OCI-LY7 (cell line): ENCODE data around the gene SLC41A3. TPM values are rescaled to one million over a fixed set of nuclear protein-coding genes. Genes with fewer than 3 reads are reported as not detected.

Experiments used
- BruUV-seq: library from RNA; stranded (reverse); fragments of 400-500 nt; replicated peaks from 2 replicates; lab custom pipeline; 2021; lab: Mats Ljungman, UMichigan
- CTCF ChIA-PET: fragments of 300-600 bp; sonication (Branson Sonifier 250); formaldehyde crosslinking; loops from one replicate; lab custom pipeline; 2022; ENCODE audit warnings: antibody characterized with exemption; ENCODE audit not compliant: unreplicated experiment; lab: Charles Lee
- POLR2A ChIA-PET: fragments of 300-600 bp; sonication (Branson Sonifier 250); formaldehyde crosslinking; loops from one replicate; lab custom pipeline; 2022; ENCODE audit warnings: antibody characterized with exemption; lab: Charles Lee
- DNase-seq: peaks from one replicate; pipeline ENCODE4 v3.0.0-alpha.2; 2015; ENCODE audit warnings: low spot score
- H2AFZ ChIP-seq: fragments of 200-600 bp; sonication (generic), shearing (Covaris generic); 2 replicates; pipeline ENCODE4 v1.6.1; 2014; ENCODE audit warnings: mild to moderate bottlenecking, antibody characterized with exemption, low read length, moderate library complexity
- H3K27ac ChIP-seq: fragments of 200-600 bp; sonication (generic); 2 replicates; pipeline ENCODE4 v1.5.1; 2014; ENCODE audit warnings: mixed run types, low read depth, mild to moderate bottlenecking, moderate library complexity, low read length, inconsistent platforms; ENCODE audit not compliant: poor library complexity, severe bottlenecking
- H3K36me3 ChIP-seq: fragments of 200-600 bp; sonication (generic); 2 replicates; pipeline ENCODE4 v1.6.1; 2014; ENCODE audit warnings: mild to moderate bottlenecking, antibody characterized with exemption, low read length, moderate library complexity, mixed read lengths; ENCODE audit not compliant: insufficient read depth
- H3K4me1 ChIP-seq: fragments of 200-600 bp; sonication (generic); 2 replicates; pipeline ENCODE4 v1.5.1; 2014; ENCODE audit warnings: mild to moderate bottlenecking, low read length; ENCODE audit not compliant: insufficient read depth, poor library complexity, severe bottlenecking
- H3K4me2 ChIP-seq: fragments of 200-600 bp; sonication (generic); 2 replicates; pipeline ENCODE4 v1.6.1; 2014; ENCODE audit warnings: mild to moderate bottlenecking, low read length
- H3K4me3 ChIP-seq: fragments of 200-600 bp; sonication (generic); 2 replicates; pipeline ENCODE4 v1.5.1; 2014; ENCODE audit warnings: mild to moderate bottlenecking, low read depth, low read length; ENCODE audit not compliant: poor library complexity, severe bottlenecking
- H3K79me2 ChIP-seq: fragments of 200-600 bp; sonication (generic); 2 replicates; pipeline ENCODE4 v1.6.1; 2016; ENCODE audit warnings: low read depth, mild to moderate bottlenecking, low read length, moderate library complexity, mixed read lengths; ENCODE audit not compliant: insufficient read depth
- H3K9me2 ChIP-seq: fragments of 200-600 bp; sonication (generic); 2 replicates; pipeline ENCODE4 v1.6.1; 2016; ENCODE audit warnings: mild to moderate bottlenecking, low read length, mixed read lengths; ENCODE audit not compliant: insufficient read depth
- H3K9me3 ChIP-seq: fragments of 200-600 bp; sonication (generic); 2 replicates; pipeline ENCODE4 v1.6.1; 2014; ENCODE audit warnings: mild to moderate bottlenecking, mixed run types, low read length, mixed read lengths
- H4K20me1 ChIP-seq: fragments of 200-600 bp; sonication (generic); 2 replicates; pipeline ENCODE4 v1.6.1; 2014; ENCODE audit warnings: mild to moderate bottlenecking, antibody characterized with exemption, low read length, moderate library complexity, mixed read lengths; ENCODE audit not compliant: insufficient read depth
- EZH2phosphoT487 ChIP-seq: fragments of 200-600 bp; sonication (generic); IDR thresholded peaks from 2 replicates; pipeline ENCODE4 v1.6.1; 2018; ENCODE audit warnings: low read depth, borderline replicate concordance, mild to moderate bottlenecking, mixed run types, antibody characterized with exemption, low read length, moderate library complexity, mixed read lengths
- intact Hi-C: fragments of 100-400 bp; cut with micrococcal nuclease; formaldehyde crosslinking; loops from one replicate; pipeline ENCODE4 v1.10.0; 2022; ENCODE audit not compliant: unreplicated experiment
- total RNA-seq, 2 experiments: library from RNA; depleted of rRNA in 1 of 2; stranded (reverse); fragments of >200 nt in 1 of 2; shearing (Covaris generic) in 1 of 2; gene quantifications; 2 replicates each; pipeline ENCODE4 v1.2.3, GENCODE V29; 2014 to 2022
- TF ChIP-seq, protein P1 (sequence below): fragments of 200-600 bp; sonication (generic); conservative IDR thresholded peaks from 2 replicates; pipeline ENCODE4 v1.5.1; 2014; ENCODE audit warnings: mild to moderate bottlenecking, antibody characterized with exemption, low read length, moderate library complexity, mixed read lengths

Gene SLC41A3
- total RNA-seq, 2 experiments from 2014 or later, result 31.9 to 35.9 TPM

- Histone ChIP-seq H3K36me3 (no peaks in the 10 kb centered on the region), H3K9me2 (no peaks in the 10 kb centered on the region), H3K27ac (no peak overlapping the region), H3K4me1 (no peaks in the 10 kb centered on the region), H3K79me2 (no peaks in the 10 kb centered on the region), H4K20me1 (no peaks in the 10 kb centered on the region), H3K4me2 (no peak overlapping the region), H2AFZ (no peak overlapping the region), H3K4me3 (no peak overlapping the region), H3K9me3 (no peaks in the 10 kb centered on the region)
- no peak for DNase-seq
- ChIA-PET CTCF (no interaction called here), POLR2A (no interaction called here)
- intact Hi-C loops, result no loop called here
- TF ChIP-seq, protein P1, sequence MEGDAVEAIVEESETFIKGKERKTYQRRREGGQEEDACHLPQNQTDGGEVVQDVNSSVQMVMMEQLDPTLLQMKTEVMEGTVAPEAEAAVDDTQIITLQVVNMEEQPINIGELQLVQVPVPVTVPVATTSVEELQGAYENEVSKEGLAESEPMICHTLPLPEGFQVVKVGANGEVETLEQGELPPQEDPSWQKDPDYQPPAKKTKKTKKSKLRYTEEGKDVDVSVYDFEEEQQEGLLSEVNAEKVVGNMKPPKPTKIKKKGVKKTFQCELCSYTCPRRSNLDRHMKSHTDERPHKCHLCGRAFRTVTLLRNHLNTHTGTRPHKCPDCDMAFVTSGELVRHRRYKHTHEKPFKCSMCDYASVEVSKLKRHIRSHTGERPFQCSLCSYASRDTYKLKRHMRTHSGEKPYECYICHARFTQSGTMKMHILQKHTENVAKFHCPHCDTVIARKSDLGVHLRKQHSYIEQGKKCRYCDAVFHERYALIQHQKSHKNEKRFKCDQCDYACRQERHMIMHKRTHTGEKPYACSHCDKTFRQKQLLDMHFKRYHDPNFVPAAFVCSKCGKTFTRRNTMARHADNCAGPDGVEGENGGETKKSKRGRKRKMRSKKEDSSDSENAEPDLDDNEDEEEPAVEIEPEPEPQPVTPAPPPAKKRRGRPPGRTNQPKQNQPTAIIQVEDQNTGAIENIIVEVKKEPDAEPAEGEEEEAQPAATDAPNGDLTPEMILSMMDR, result no peak
- no peak for TF ChIP-seq EZH2phosphoT487
- BruUV-seq, result no TSS peak
Measured at GRCh38 chr3:126056088-126056487, 27.8 kb downstream of the SLC41A3 start.

GRCh38 chr3:126054870-126055269 is 29.1 kb downstream of the SLC41A3 start:
- DNase-seq, result no peak
- H3K79me2 ChIP-seq, result no peaks in the 10 kb centered on the region
- ChIA-PET POLR2A (no interaction called here), CTCF (no interaction called here)
- no peak overlapping the region for H3K4me3 ChIP-seq
- no peaks in the 10 kb centered on the region for H3K36me3 ChIP-seq
- H4K20me1 ChIP-seq, result no peaks in the 10 kb centered on the region
- TF ChIP-seq EZH2phosphoT487, result no peak
- TF ChIP-seq, protein P1, result no peak
- no peaks in the 10 kb centered on the region for H3K9me3 ChIP-seq
- no peaks in the 10 kb centered on the region for H3K4me1 ChIP-seq
- no peaks in the 10 kb centered on the region for H3K9me2 ChIP-seq
- H3K4me2 ChIP-seq, result no peak overlapping the region
- intact Hi-C loops, result no loop called here
- H3K27ac ChIP-seq, result no peak overlapping the region
- BruUV-seq, result no TSS peak
- no peak overlapping the region for H2AFZ ChIP-seq

GRCh38 chr3:126053949-126054569 is 29.9 kb downstream of the SLC41A3 start:
- TF ChIP-seq, protein P1, result no peak
- no peak for TF ChIP-seq EZH2phosphoT487
- Histone ChIP-seq H3K27ac (no peak overlapping the region), H3K4me2 (no peak overlapping the region), H3K79me2 (no peaks in the 10 kb centered on the region), H4K20me1 (no peaks in the 10 kb centered on the region), H3K9me3 (no peaks in the 10 kb centered on the region), H3K9me2 (no peaks in the 10 kb centered on the region), H3K36me3 (no peaks in the 10 kb centered on the region), H2AFZ (no peak overlapping the region), H3K4me1 (no peaks in the 10 kb centered on the region), H3K4me3 (no peak overlapping the region)
- intact Hi-C loops, result no loop called here
- ChIA-PET POLR2A (no interaction called here), CTCF (no interaction called here)
- DNase-seq, result no peak
- no TSS peak for BruUV-seq
